H9 (cell line): ENCODE results near the gene DDOST. TPM values are rescaled to one million over a fixed set of nuclear protein-coding genes. Genes with fewer than 3 reads are reported as not detected.

Source experiments
- DNase-seq: peaks from one replicate; pipeline ENCODE4 v3.0.0-alpha.2; 2017
- H2AFZ ChIP-seq: one replicate; pipeline ENCODE4 v1.6.1; 2013; ENCODE audit warnings: mild to moderate bottlenecking, low read length, control low read depth, moderate library complexity
- H2AK5ac ChIP-seq: 2 replicates; pipeline ENCODE4 v1.6.1; 2013; ENCODE audit warnings: low read length, control low read depth, mixed read lengths; ENCODE audit not compliant: insufficient read length
- H2BK120ac ChIP-seq: one replicate; pipeline ENCODE4 v1.6.1; 2013; ENCODE audit warnings: low read depth, mild to moderate bottlenecking, low read length, control low read depth, inconsistent platforms; ENCODE audit not compliant: poor library complexity, severe bottlenecking
- H2BK12ac ChIP-seq: 2 replicates; pipeline ENCODE4 v1.6.1; 2013; ENCODE audit warnings: low read length, control low read depth, mixed read lengths, low read depth; ENCODE audit not compliant: insufficient read length
- H2BK15ac ChIP-seq: 2 replicates; pipeline ENCODE4 v1.6.1; 2013; ENCODE audit warnings: low read depth, low read length, control low read depth
- H2BK20ac ChIP-seq: one replicate; pipeline ENCODE4 v1.6.1; 2013; ENCODE audit warnings: low read depth, mild to moderate bottlenecking, low read length, control low read depth, inconsistent platforms; ENCODE audit not compliant: poor library complexity, severe bottlenecking
- H2BK5ac ChIP-seq: 2 replicates; pipeline ENCODE4 v1.6.1; 2013; ENCODE audit warnings: low read length, control low read depth, mixed read lengths; ENCODE audit not compliant: insufficient read length
- H3K14ac ChIP-seq: 2 replicates; pipeline ENCODE4 v1.6.1; 2013; ENCODE audit warnings: low read length, control low read depth; ENCODE audit not compliant: insufficient read depth
- H3K18ac ChIP-seq: 2 replicates; pipeline ENCODE4 v1.6.1; 2013; ENCODE audit warnings: low read depth, mild to moderate bottlenecking, mixed read lengths, low read length, control low read depth; ENCODE audit not compliant: insufficient read length
- H3K23ac ChIP-seq: 2 replicates; pipeline ENCODE4 v1.6.1; 2013; ENCODE audit warnings: low read length, control low read depth, mixed read lengths, low read depth; ENCODE audit not compliant: insufficient read length
- H3K23me2 ChIP-seq: 2 replicates; pipeline ENCODE4 v1.6.1; 2013; ENCODE audit warnings: low read depth, mild to moderate bottlenecking, mixed read lengths, low read length, control low read depth; ENCODE audit not compliant: insufficient read length, poor library complexity, severe bottlenecking
- H3K27ac ChIP-seq: 2 replicates; pipeline ENCODE4 v1.5.1; 2013; ENCODE audit warnings: low read length, control low read depth, mixed read lengths, low read depth; ENCODE audit not compliant: insufficient read length
- H3K27me3 ChIP-seq: 2 replicates; pipeline ENCODE4 v1.6.1; 2013; ENCODE audit warnings: low read length, control low read depth, inconsistent platforms; ENCODE audit not compliant: insufficient read depth
- H3K4ac ChIP-seq: 2 replicates; pipeline ENCODE4 v1.6.1; 2013; ENCODE audit warnings: low read depth, mild to moderate bottlenecking, control low read depth, inconsistent platforms, low read length, moderate library complexity
- H3K4me1 ChIP-seq: 2 replicates; pipeline ENCODE4 v1.6.1; 2013; ENCODE audit warnings: low read length, control low read depth, inconsistent platforms; ENCODE audit not compliant: insufficient read depth
- H3K4me2 ChIP-seq: 2 replicates; pipeline ENCODE4 v1.6.1; 2013; ENCODE audit warnings: low read length, control low read depth, mixed read lengths; ENCODE audit not compliant: insufficient read length, insufficient read depth
- H3K56ac ChIP-seq: 2 replicates; pipeline ENCODE4 v1.6.1; 2013; ENCODE audit warnings: low read depth, mild to moderate bottlenecking, mixed read lengths, low read length, control low read depth; ENCODE audit not compliant: insufficient read length
- H3K79me1 ChIP-seq: 2 replicates; pipeline ENCODE4 v1.6.1; 2013; ENCODE audit warnings: low read depth, mild to moderate bottlenecking, moderate library complexity, low read length, control low read depth, inconsistent platforms; ENCODE audit not compliant: insufficient read depth, poor library complexity, severe bottlenecking
- H3K79me2 ChIP-seq: 2 replicates; pipeline ENCODE4 v1.6.1; 2013; ENCODE audit warnings: low read length, control low read depth, inconsistent platforms; ENCODE audit not compliant: insufficient read depth
- H3K9ac ChIP-seq: 2 replicates; pipeline ENCODE4 v1.6.1; 2013; ENCODE audit warnings: low read length, control low read depth, mixed read lengths; ENCODE audit not compliant: insufficient read length; ENCODE audit errors: extremely low read depth
- H3K9me3 ChIP-seq: one replicate; pipeline ENCODE4 v1.6.1; 2013; ENCODE audit warnings: low read depth, low read length, inconsistent platforms; ENCODE audit not compliant: control insufficient read depth
- H3T11ph ChIP-seq: one replicate; pipeline ENCODE4 v1.6.1; 2013; ENCODE audit warnings: mild to moderate bottlenecking, low read length, control low read depth, inconsistent platforms
- H4K20me1 ChIP-seq: one replicate; pipeline ENCODE4 v1.6.1; 2013; ENCODE audit not compliant: control insufficient read depth, insufficient read length, insufficient read depth
- H4K5ac ChIP-seq: 2 replicates; pipeline ENCODE4 v1.6.1; 2013; ENCODE audit warnings: low read depth, mild to moderate bottlenecking, mixed read lengths, low read length, control low read depth; ENCODE audit not compliant: insufficient read length
- H4K8ac ChIP-seq: replicated peaks from 2 replicates; pipeline ENCODE4 v1.6.1; 2013; ENCODE audit warnings: low read length, control low read depth, mixed read lengths, low read depth; ENCODE audit not compliant: insufficient read length
- H4K91ac ChIP-seq: 2 replicates; pipeline ENCODE4 v1.6.1; 2013; ENCODE audit warnings: low read depth, mild to moderate bottlenecking, moderate library complexity, mixed read lengths, low read length, control low read depth; ENCODE audit not compliant: insufficient read length
- H3K27ac Mint-ChIP-seq, 3 experiments: 2 replicates in 2 of 3; 3 replicates in 1 of 3; pipeline ENCODE4 v1.8.0; 2020 to 2021; ENCODE audit warnings: mixed read lengths in 3 of 3, mild to moderate bottlenecking in 1 of 3, moderate library complexity in 1 of 3
- H3K27me3 Mint-ChIP-seq: 2 replicates; pipeline ENCODE4 v1.8.0; 2021; ENCODE audit warnings: low read depth, mild to moderate bottlenecking, moderate library complexity, mixed read lengths
- H3K36me3 Mint-ChIP-seq, 3 experiments: 2 replicates in 2 of 3; 3 replicates in 1 of 3; pipeline ENCODE4 v1.8.0; 2020 to 2021; ENCODE audit warnings: low read depth in 3 of 3, mixed read lengths in 3 of 3; ENCODE audit not compliant: insufficient read depth in 1 of 3
- H3K4me1 Mint-ChIP-seq, 2 experiments: 2 replicates each; pipeline ENCODE4 v1.8.0; 2020; ENCODE audit warnings: mixed read lengths in 2 of 2
- H3K4me3 Mint-ChIP-seq, 2 experiments: 2 replicates in 1 of 2; 3 replicates in 1 of 2; pipeline ENCODE4 v1.8.0; 2020 to 2021; ENCODE audit warnings: mild to moderate bottlenecking in 2 of 2, mixed read lengths in 2 of 2, moderate library complexity in 1 of 2
- H3K9me3 Mint-ChIP-seq, 2 experiments: 2 replicates in 1 of 2; 3 replicates in 1 of 2; pipeline ENCODE4 v1.8.0; 2020; ENCODE audit warnings: mild to moderate bottlenecking in 2 of 2, mixed read lengths in 2 of 2, moderate library complexity in 1 of 2
- WGBS: extraction: QIAGEN DNeasy Blood & Tissue Kit; methylation state at CpG from one replicate; pipeline ENCODE4 v1.1.7; 2013; ENCODE audit warnings: missing lambda C conversion rate, low lambda C conversion rate, mixed read lengths; ENCODE audit not compliant: insufficient read length; ENCODE audit errors: extremely low coverage; 5-methylcytosine and 5-hydroxymethylcytosine counted together
- total RNA-seq: library from RNA; stranded (reverse); gene quantifications from 2 replicates; pipeline ENCODE4 v1.2.1, GENCODE V29; 2021
- TF ChIP-seq, protein P1 (sequence below): fragments of 200-600 bp; sonication (generic); conservative IDR thresholded peaks from 3 replicates; pipeline ENCODE4 v1.8.0; 2021; ENCODE audit warnings: antibody characterized with exemption, mild to moderate bottlenecking

DDOST gene
- total RNA-seq, 1 experiment from 2014 or later = 255 TPM

GRCh38 chr1:20614131-20614579 is 47.0 kb downstream of the DDOST start:
- Histone ChIP-seq H2AFZ (no peak overlapping the region), H3K79me1 (no peaks in the 10 kb centered on the region), H2BK15ac (no peak overlapping the region), H2BK120ac (no peak overlapping the region), H3K23ac (no peak overlapping the region), H3K9ac (no peak overlapping the region), H2BK20ac (no peak overlapping the region), H3K4ac (no peak overlapping the region), H3K23me2 (no peaks in the 10 kb centered on the region), H2BK12ac (no peak overlapping the region), H4K91ac (no peak overlapping the region), H3K27me3 (no peaks in the 10 kb centered on the region), H3K18ac (no peak overlapping the region), H3K14ac (no peak overlapping the region), H3K56ac (no peak overlapping the region), H3K27ac (no peak overlapping the region), H4K20me1 (no peaks in the 10 kb centered on the region), H4K5ac (no peak overlapping the region), H2BK5ac (no peak overlapping the region), H3K4me1 (peaks cover 5% of the 10 kb centered on the region; the same call in 1 of the 2 replicates), H3T11ph (no peak overlapping the region), H3K4me2 (no peak overlapping the region), H2AK5ac (no peak overlapping the region), H4K8ac (no peak overlapping the region), H3K9me3 (no peaks in the 10 kb centered on the region), H3K79me2 (no peaks in the 10 kb centered on the region)
- TF ChIP-seq, protein P1, sequence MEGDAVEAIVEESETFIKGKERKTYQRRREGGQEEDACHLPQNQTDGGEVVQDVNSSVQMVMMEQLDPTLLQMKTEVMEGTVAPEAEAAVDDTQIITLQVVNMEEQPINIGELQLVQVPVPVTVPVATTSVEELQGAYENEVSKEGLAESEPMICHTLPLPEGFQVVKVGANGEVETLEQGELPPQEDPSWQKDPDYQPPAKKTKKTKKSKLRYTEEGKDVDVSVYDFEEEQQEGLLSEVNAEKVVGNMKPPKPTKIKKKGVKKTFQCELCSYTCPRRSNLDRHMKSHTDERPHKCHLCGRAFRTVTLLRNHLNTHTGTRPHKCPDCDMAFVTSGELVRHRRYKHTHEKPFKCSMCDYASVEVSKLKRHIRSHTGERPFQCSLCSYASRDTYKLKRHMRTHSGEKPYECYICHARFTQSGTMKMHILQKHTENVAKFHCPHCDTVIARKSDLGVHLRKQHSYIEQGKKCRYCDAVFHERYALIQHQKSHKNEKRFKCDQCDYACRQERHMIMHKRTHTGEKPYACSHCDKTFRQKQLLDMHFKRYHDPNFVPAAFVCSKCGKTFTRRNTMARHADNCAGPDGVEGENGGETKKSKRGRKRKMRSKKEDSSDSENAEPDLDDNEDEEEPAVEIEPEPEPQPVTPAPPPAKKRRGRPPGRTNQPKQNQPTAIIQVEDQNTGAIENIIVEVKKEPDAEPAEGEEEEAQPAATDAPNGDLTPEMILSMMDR = no peak
- Mint-ChIP-seq H3K36me3 (no peaks in the 10 kb centered on the region), H3K4me1 (peaks cover 34 to 41% of the 10 kb centered on the region in 2 experiments), H3K27me3 (no peaks in the 10 kb centered on the region), H3K4me3 (no peak overlapping the region), H3K9me3 (no peaks in the 10 kb centered on the region), H3K27ac (peak overlapping the region in 2 of 3 experiments; percentile 21 to 91; a peak in 5 of 7 replicates)
- WGBS = no CpG with 5 or more reads among the region's 3 CpGs
- DNase-seq = no peak
